Measurements from ENCODE around the gene TSPAN9.

TSPAN9 gene

GRCh38 chr12:3222306-3222705, 145.1 kb downstream of the TSPAN9 start:
- Histone ChIP-seq H3K9ac (ENCODE audit: low read length) (no peak overlapping the region), H3K27ac (ENCODE audit: low read depth, low read length) (no peak overlapping the region), H3K79me2 (ENCODE audit: control insufficient read depth, insufficient read depth, low read length) (no peaks in the 10 kb centered on the region), H3K79me1 (ENCODE audit: low read length) (no peaks in the 10 kb centered on the region), H2AK5ac (ENCODE audit: low read length) (no peak overlapping the region), H3K36me3 (ENCODE audit: control insufficient read depth, insufficient read depth, low read length) (no peaks in the 10 kb centered on the region), H3K4me3 (ENCODE audit: low read length) (no peak overlapping the region), H2BK120ac (ENCODE audit: low read depth, low read length) (no peak overlapping the region), H3K4ac (ENCODE audit: low read depth, low read length) (no peak overlapping the region), H2BK5ac (ENCODE audit: low read length) (no peak overlapping the region), H4K8ac (ENCODE audit: low read depth, low read length) (no peak overlapping the region), H3K23ac (ENCODE audit: low read length) (no peak overlapping the region), H3K56ac (ENCODE audit: low read length) (no peak overlapping the region), H4K5ac (ENCODE audit: low read length) (no peak overlapping the region), H3K18ac (ENCODE audit: low read length) (no peak overlapping the region), H2BK15ac (replicated peaks; ENCODE audit: low read depth) (no peak overlapping the region), H3K4me1 (ENCODE audit: control insufficient read depth, low read depth, low read length) (peaks cover 6% of the 10 kb centered on the region), H3K27me3 (ENCODE audit: insufficient read depth, low read length, poor library complexity) (no peaks in the 10 kb centered on the region), H3K4me2 (ENCODE audit: low read length) (no peak overlapping the region)
- DNase-seq: no peak
- WGBS (ENCODE audit: extremely low coverage, insufficient coverage, low lambda C conversion rate): no CpG with 5 or more reads among the region's 6 CpGs

- Histone ChIP-seq H2BK15ac (replicated peaks; ENCODE audit: low read depth) (no peak overlapping the region), H3K27ac (ENCODE audit: low read depth, low read length) (no peak overlapping the region)
These were observed 145.8 kb downstream of the TSPAN9 start for GRCh38 chr12:3222979-3223378.

GRCh38 chr12:3223601-3224529, 146.7 kb downstream of the TSPAN9 start:
- Histone ChIP-seq H3K4me3 (ENCODE audit: low read length) (no peak overlapping the region), H4K5ac (ENCODE audit: low read length) (no peak overlapping the region), H3K27me3 (ENCODE audit: insufficient read depth, low read length, poor library complexity) (no peaks in the 10 kb centered on the region), H3K27ac (ENCODE audit: low read depth, low read length) (no peak overlapping the region), H3K79me1 (ENCODE audit: low read length) (no peaks in the 10 kb centered on the region), H3K4me2 (ENCODE audit: low read length) (no peak overlapping the region), H4K8ac (ENCODE audit: low read depth, low read length) (no peak overlapping the region), H3K4ac (ENCODE audit: low read depth, low read length) (no peak overlapping the region), H3K79me2 (ENCODE audit: control insufficient read depth, insufficient read depth, low read length) (no peaks in the 10 kb centered on the region), H3K18ac (ENCODE audit: low read length) (no peak overlapping the region), H3K23ac (ENCODE audit: low read length) (no peak overlapping the region), H3K56ac (ENCODE audit: low read length) (no peak overlapping the region), H2BK120ac (ENCODE audit: low read depth, low read length) (no peak overlapping the region), H3K9ac (ENCODE audit: low read length) (no peak overlapping the region), H2AK5ac (ENCODE audit: low read length) (no peak overlapping the region), H2BK15ac (replicated peaks; ENCODE audit: low read depth) (no peak overlapping the region), H2BK5ac (ENCODE audit: low read length) (no peak overlapping the region), H3K36me3 (ENCODE audit: control insufficient read depth, insufficient read depth, low read length) (no peaks in the 10 kb centered on the region), H3K4me1 (ENCODE audit: control insufficient read depth, low read depth, low read length) (peaks cover 8% of the 10 kb centered on the region)
- DNase-seq: no peak
- no CpG with 5 or more reads among the region's 18 CpGs for WGBS (ENCODE audit: extremely low coverage, insufficient coverage, low lambda C conversion rate)

More at GRCh38 chr12:3222979-3223378, 145.8 kb downstream of the TSPAN9 start:
- Histone ChIP-seq H3K36me3 (ENCODE audit: control insufficient read depth, insufficient read depth, low read length) (no peaks in the 10 kb centered on the region), H4K8ac (ENCODE audit: low read depth, low read length) (no peak overlapping the region), H3K79me1 (ENCODE audit: low read length) (no peaks in the 10 kb centered on the region), H2AK5ac (ENCODE audit: low read length) (no peak overlapping the region), H3K4ac (ENCODE audit: low read depth, low read length) (no peak overlapping the region), H3K4me2 (ENCODE audit: low read length) (no peak overlapping the region), H4K5ac (ENCODE audit: low read length) (no peak overlapping the region), H3K18ac (ENCODE audit: low read length) (no peak overlapping the region), H3K4me1 (ENCODE audit: control insufficient read depth, low read depth, low read length) (peaks cover 8% of the 10 kb centered on the region), H3K56ac (ENCODE audit: low read length) (no peak overlapping the region), H2BK120ac (ENCODE audit: low read depth, low read length) (no peak overlapping the region), H3K27me3 (ENCODE audit: insufficient read depth, low read length, poor library complexity) (no peaks in the 10 kb centered on the region), H3K9ac (ENCODE audit: low read length) (no peak overlapping the region), H3K23ac (ENCODE audit: low read length) (no peak overlapping the region), H3K79me2 (ENCODE audit: control insufficient read depth, insufficient read depth, low read length) (no peaks in the 10 kb centered on the region), H2BK5ac (ENCODE audit: low read length) (no peak overlapping the region), H3K4me3 (ENCODE audit: low read length) (no peak overlapping the region)
- no CpG with 5 or more reads among the region's 15 CpGs for WGBS (ENCODE audit: extremely low coverage, insufficient coverage, low lambda C conversion rate)
- DNase-seq: no peak

- no peak overlapping the region for H3K4me2 ChIP-seq (ENCODE audit: low read length)
- H3K79me1 ChIP-seq (ENCODE audit: low read length): no peaks in the 10 kb centered on the region
- H3K4ac ChIP-seq (ENCODE audit: low read depth, low read length): no peak overlapping the region
- no peak overlapping the region for H2AK5ac ChIP-seq (ENCODE audit: low read length)
- DNase-seq: no peak
- H2BK15ac ChIP-seq (replicated peaks; ENCODE audit: low read depth): no peak overlapping the region
- H3K27ac ChIP-seq (ENCODE audit: low read depth, low read length): no peak overlapping the region
- H3K27me3 ChIP-seq (ENCODE audit: insufficient read depth, low read length, poor library complexity): no peaks in the 10 kb centered on the region
- no peak overlapping the region for H2BK5ac ChIP-seq (ENCODE audit: low read length)
- H3K36me3 ChIP-seq (ENCODE audit: control insufficient read depth, insufficient read depth, low read length): no peaks in the 10 kb centered on the region
- no peak overlapping the region for H3K9ac ChIP-seq (ENCODE audit: low read length)
- no peaks in the 10 kb centered on the region for H3K79me2 ChIP-seq (ENCODE audit: control insufficient read depth, insufficient read depth, low read length)
- no peak overlapping the region for H2BK120ac ChIP-seq (ENCODE audit: low read depth, low read length)
- peaks cover 8% of the 10 kb centered on the region for H3K4me1 ChIP-seq (ENCODE audit: control insufficient read depth, low read depth, low read length)
- no peak overlapping the region for H4K5ac ChIP-seq (ENCODE audit: low read length)
- no peak overlapping the region for H3K56ac ChIP-seq (ENCODE audit: low read length)
- no peak overlapping the region for H3K4me3 ChIP-seq (ENCODE audit: low read length)
- no peak overlapping the region for H3K18ac ChIP-seq (ENCODE audit: low read length)
- H4K8ac ChIP-seq (ENCODE audit: low read depth, low read length): no peak overlapping the region
- no peak overlapping the region for H3K23ac ChIP-seq (ENCODE audit: low read length)
- no CpG with 5 or more reads among the region's 19 CpGs for WGBS (ENCODE audit: extremely low coverage, insufficient coverage, low lambda C conversion rate)
These were observed 147.3 kb downstream of the TSPAN9 start for GRCh38 chr12:3224530-3224903.

GRCh38 chr12:3225154-3225795, 148.1 kb downstream of the TSPAN9 start:
- Histone ChIP-seq H3K79me1 (ENCODE audit: low read length) (no peaks in the 10 kb centered on the region), H3K27ac (ENCODE audit: low read depth, low read length) (no peak overlapping the region), H3K18ac (ENCODE audit: low read length) (no peak overlapping the region), H2BK5ac (ENCODE audit: low read length) (no peak overlapping the region), H2AK5ac (ENCODE audit: low read length) (no peak overlapping the region), H3K4me3 (ENCODE audit: low read length) (no peak overlapping the region), H4K5ac (ENCODE audit: low read length) (no peak overlapping the region), H3K36me3 (ENCODE audit: control insufficient read depth, insufficient read depth, low read length) (no peaks in the 10 kb centered on the region), H2BK120ac (ENCODE audit: low read depth, low read length) (no peak overlapping the region), H3K79me2 (ENCODE audit: control insufficient read depth, insufficient read depth, low read length) (no peaks in the 10 kb centered on the region), H3K9ac (ENCODE audit: low read length) (no peak overlapping the region), H3K56ac (ENCODE audit: low read length) (no peak overlapping the region), H3K4me2 (ENCODE audit: low read length) (no peak overlapping the region), H3K23ac (ENCODE audit: low read length) (no peak overlapping the region), H2BK15ac (replicated peaks; ENCODE audit: low read depth) (no peak overlapping the region), H3K27me3 (ENCODE audit: insufficient read depth, low read length, poor library complexity) (no peaks in the 10 kb centered on the region), H3K4ac (ENCODE audit: low read depth, low read length) (no peak overlapping the region), H3K4me1 (ENCODE audit: control insufficient read depth, low read depth, low read length) (peaks cover 8% of the 10 kb centered on the region), H4K8ac (ENCODE audit: low read depth, low read length) (no peak overlapping the region)
- WGBS (ENCODE audit: extremely low coverage, insufficient coverage, low lambda C conversion rate): no CpG with 5 or more reads among the region's 20 CpGs
- DNase-seq: no peak
